Karpas-422 (cell line): ENCODE results near the gene HES5. TPM values are rescaled to one million over a fixed set of nuclear protein-coding genes. Genes with fewer than 3 reads are reported as not detected.

Experiments used
- DNase-seq: peaks from one replicate; pipeline ENCODE4 v3.0.0-alpha.2; 2015
- H2AFZ ChIP-seq: fragments of 200-600 bp; sonication (generic); 2 replicates; pipeline ENCODE4 v1.6.1; 2014; ENCODE audit warnings: antibody characterized with exemption, low read length, mixed read lengths
- H3K27ac ChIP-seq: fragments of 200-600 bp; sonication (generic); 2 replicates; pipeline ENCODE4 v1.5.1; 2014; ENCODE audit warnings: mild to moderate bottlenecking, low read length, moderate library complexity
- H3K27me3 ChIP-seq: fragments of 200-600 bp; sonication (generic); 2 replicates; pipeline ENCODE4 v1.6.1; 2014; ENCODE audit warnings: low read length, mixed read lengths
- H3K36me3 ChIP-seq: fragments of 200-600 bp; sonication (generic); 2 replicates; pipeline ENCODE4 v1.6.1; 2014; ENCODE audit warnings: low read length, mixed read lengths; ENCODE audit not compliant: insufficient read depth
- H3K4me1 ChIP-seq: fragments of 200-600 bp; sonication (generic); 2 replicates; pipeline ENCODE4 v1.6.1; 2014; ENCODE audit warnings: mild to moderate bottlenecking, low read length, mixed read lengths
- H3K4me2 ChIP-seq: fragments of 200-600 bp; sonication (generic); 2 replicates; pipeline ENCODE4 v1.6.1; 2014; ENCODE audit warnings: low read length, low read depth, mild to moderate bottlenecking; ENCODE audit not compliant: poor library complexity, severe bottlenecking
- H3K4me3 ChIP-seq: fragments of 200-600 bp; sonication (generic); 2 replicates; pipeline ENCODE4 v1.5.1; 2014; ENCODE audit warnings: mild to moderate bottlenecking, antibody characterized with exemption, low read length, mixed read lengths
- H3K79me2 ChIP-seq: fragments of 200-600 bp; sonication (generic); 2 replicates; pipeline ENCODE4 v1.6.1; 2014; ENCODE audit warnings: mild to moderate bottlenecking, low read length, mixed read lengths
- H3K9ac ChIP-seq: fragments of 200-600 bp; sonication (generic); 2 replicates; pipeline ENCODE4 v1.6.0; 2014; ENCODE audit warnings: low read length
- H3K9me2 ChIP-seq: fragments of 200-600 bp; sonication (generic), shearing (Covaris generic); replicated peaks from 2 replicates; pipeline ENCODE4 v1.6.0; 2014; ENCODE audit warnings: mild to moderate bottlenecking, low read length, moderate library complexity; ENCODE audit not compliant: insufficient read depth
- H3K9me3 ChIP-seq: fragments of 300-700, 200-600 bp; sonication (generic); 2 replicates; pipeline ENCODE4 v1.6.1; 2014; ENCODE audit warnings: low read length, mixed read lengths
- H4K20me1 ChIP-seq: fragments of 200-600 bp; sonication (generic); 2 replicates; pipeline ENCODE4 v1.6.1; 2014; ENCODE audit warnings: mild to moderate bottlenecking, antibody characterized with exemption, low read length, low read depth; ENCODE audit not compliant: insufficient read depth
- total RNA-seq: library from RNA; depleted of rRNA; stranded (reverse); fragments of >200 nt; shearing (Covaris generic); gene quantifications from 2 replicates; pipeline ENCODE4 v1.2.3, GENCODE V29; 2014; ENCODE audit warnings: low replicate concordance

HES5 gene
- total RNA-seq, 1 experiment from 2014 or later, result not detected

DNA sequence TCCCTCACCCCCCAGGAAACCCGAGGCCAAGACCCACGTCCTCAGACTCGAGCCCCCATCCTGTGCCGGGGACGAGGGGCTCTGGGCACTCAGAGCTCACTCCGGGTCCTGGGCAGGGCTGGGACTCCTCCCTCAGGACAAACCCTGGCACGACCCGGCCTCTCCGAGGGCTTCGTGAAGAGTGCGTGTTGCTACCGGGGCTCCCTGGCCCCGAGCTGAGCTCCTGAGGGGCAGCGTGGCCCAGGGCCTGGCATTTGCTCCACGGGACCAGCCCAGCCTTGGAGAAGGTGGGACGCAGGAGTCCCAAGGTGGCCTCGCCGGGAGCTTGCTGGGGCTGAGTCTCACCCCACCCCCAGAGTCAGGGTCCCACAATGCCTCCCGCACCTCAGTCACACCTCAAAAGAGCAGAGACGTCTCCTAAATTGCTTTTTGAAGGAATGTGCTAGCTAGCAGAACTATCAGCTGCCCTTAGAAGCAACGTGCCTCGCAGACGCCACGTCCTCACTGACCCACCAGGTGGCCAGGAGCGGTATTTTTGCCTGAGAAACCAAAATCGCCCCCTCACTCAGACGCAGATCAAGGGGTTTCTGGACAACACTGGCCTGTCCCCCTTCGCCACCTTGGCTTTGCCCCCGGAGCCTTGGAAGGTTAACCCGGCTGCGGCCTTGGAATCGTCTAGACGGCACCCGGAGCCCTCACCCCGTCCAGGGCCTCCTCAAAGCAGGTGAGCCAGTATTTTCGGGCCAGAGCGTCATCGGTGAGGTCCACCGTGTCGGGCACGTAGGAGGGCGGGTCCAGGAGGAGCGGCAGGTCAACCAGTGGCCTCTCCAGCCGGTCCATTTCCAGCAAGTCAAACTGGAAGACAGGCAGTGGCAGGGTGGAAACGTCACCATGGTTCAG lies 14.9 kb downstream of the HES5 start:
- DNase-seq, result no peak
- H3K9me3 ChIP-seq, result no peaks in the 10 kb centered on the region
- H3K27ac ChIP-seq, result no peak overlapping the region
- no peaks in the 10 kb centered on the region for H3K27me3 ChIP-seq
- H2AFZ ChIP-seq, result no peak overlapping the region
- no peaks in the 10 kb centered on the region for H3K79me2 ChIP-seq
- no peaks in the 10 kb centered on the region for H4K20me1 ChIP-seq
- no peaks in the 10 kb centered on the region for H3K9me2 ChIP-seq
- no peak overlapping the region for H3K4me2 ChIP-seq
- no peak overlapping the region for H3K9ac ChIP-seq
- H3K4me3 ChIP-seq, result no peak overlapping the region
- no peaks in the 10 kb centered on the region for H3K4me1 ChIP-seq
- peaks cover 5% of the 10 kb centered on the region; the same call in 1 of the 2 replicates for H3K36me3 ChIP-seq

GRCh38 chr1:2513939-2514652 lies 16.0 kb downstream of the HES5 start:
- H3K4me2 ChIP-seq, result no peak overlapping the region
- DNase-seq, result no peak

DNA sequence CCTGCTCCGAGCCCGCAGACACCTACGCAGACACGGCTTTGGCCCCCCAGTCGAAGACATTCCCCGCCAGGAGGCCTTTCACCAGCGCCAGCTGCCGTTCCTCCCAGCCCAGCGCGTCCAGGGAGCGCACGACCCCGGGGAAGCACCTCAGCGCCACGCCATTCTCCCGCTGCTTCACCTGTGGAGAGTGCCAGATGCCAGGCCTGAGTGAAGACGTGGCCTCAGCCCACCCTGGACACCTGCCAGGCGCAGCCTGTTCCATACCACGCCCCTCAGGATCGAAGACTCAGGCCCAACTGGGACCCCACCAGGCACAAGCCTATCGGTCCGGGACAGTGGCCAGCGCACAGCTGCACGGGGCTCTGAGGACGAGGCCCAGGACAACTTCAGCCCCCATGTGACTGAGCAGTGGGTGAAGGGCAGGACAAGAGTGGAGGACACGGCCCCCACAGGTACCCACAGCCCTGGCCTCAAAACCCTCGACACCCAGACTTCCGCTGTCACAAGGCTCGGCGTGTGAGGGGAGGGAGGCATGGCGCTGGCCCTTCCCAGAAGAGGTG lies 17.1 kb downstream of the HES5 start:
- Histone ChIP-seq H3K79me2 (no peaks in the 10 kb centered on the region), H2AFZ (no peak overlapping the region), H3K27me3 (no peaks in the 10 kb centered on the region), H3K4me1 (no peaks in the 10 kb centered on the region), H3K9ac (no peak overlapping the region), H3K27ac (no peak overlapping the region), H3K9me3 (no peaks in the 10 kb centered on the region), H3K9me2 (no peaks in the 10 kb centered on the region), H4K20me1 (no peaks in the 10 kb centered on the region), H3K4me3 (no peak overlapping the region), H3K36me3 (peaks cover 3% of the 10 kb centered on the region; the same call in 1 of the 2 replicates), H3K4me2 (no peak overlapping the region)
- DNase-seq, result no peak

More at GRCh38 chr1:2513939-2514652, 16.0 kb downstream of the HES5 start:
- Histone ChIP-seq H3K9ac (no peak overlapping the region), H3K79me2 (no peaks in the 10 kb centered on the region), H3K27ac (no peak overlapping the region), H3K4me1 (no peaks in the 10 kb centered on the region), H3K36me3 (peaks cover 5% of the 10 kb centered on the region; the same call in 1 of the 2 replicates), H3K9me3 (no peaks in the 10 kb centered on the region), H2AFZ (no peak overlapping the region), H4K20me1 (no peaks in the 10 kb centered on the region), H3K9me2 (no peaks in the 10 kb centered on the region), H3K4me3 (no peak overlapping the region), H3K27me3 (no peaks in the 10 kb centered on the region)

- H3K4me1 ChIP-seq, result no peaks in the 10 kb centered on the region
- H3K9me3 ChIP-seq, result no peaks in the 10 kb centered on the region
- no peak for DNase-seq
- no peak overlapping the region for H3K27ac ChIP-seq
- H3K9me2 ChIP-seq, result no peaks in the 10 kb centered on the region
- peaks cover 9% of the 10 kb centered on the region; the same call in 1 of the 2 replicates for H4K20me1 ChIP-seq
- no peak overlapping the region for H3K4me2 ChIP-seq
- no peak overlapping the region for H3K9ac ChIP-seq
- no peak overlapping the region for H3K4me3 ChIP-seq
- H3K27me3 ChIP-seq, result no peaks in the 10 kb centered on the region
- no peaks in the 10 kb centered on the region for H3K79me2 ChIP-seq
- H2AFZ ChIP-seq, result no peak overlapping the region
- no peaks in the 10 kb centered on the region for H3K36me3 ChIP-seq
Observed at GRCh38 chr1:2510366-2511155, 19.5 kb downstream of the HES5 start.

DNA sequence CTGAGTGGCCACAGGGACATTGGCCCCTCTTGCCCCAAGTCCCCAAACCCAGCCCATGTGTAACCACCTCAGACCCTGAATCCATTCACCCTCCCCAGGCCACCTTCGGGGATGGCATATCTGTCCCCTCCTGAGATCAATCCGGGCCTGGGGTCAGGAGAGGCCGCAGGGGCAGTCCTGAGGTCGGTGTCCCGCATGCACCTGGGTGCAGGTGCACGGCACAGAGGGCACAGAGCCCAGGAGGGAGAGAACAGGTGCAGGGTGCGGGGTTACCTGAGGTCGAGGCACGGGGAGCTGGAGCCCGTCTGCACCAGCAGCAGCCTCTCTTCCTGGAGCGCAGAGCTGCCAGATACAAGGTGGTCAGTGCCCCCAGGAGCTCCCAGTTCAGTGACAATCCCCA lies 20.5 kb downstream of the HES5 start:
- Histone ChIP-seq H3K9me2 (no peaks in the 10 kb centered on the region), H3K4me2 (no peak overlapping the region), H3K9ac (no peak overlapping the region), H2AFZ (no peak overlapping the region), H4K20me1 (peaks cover 9% of the 10 kb centered on the region; the same call in 1 of the 2 replicates), H3K27ac (no peak overlapping the region), H3K4me3 (no peak overlapping the region), H3K9me3 (no peaks in the 10 kb centered on the region), H3K4me1 (no peaks in the 10 kb centered on the region), H3K27me3 (no peaks in the 10 kb centered on the region), H3K79me2 (no peaks in the 10 kb centered on the region), H3K36me3 (no peaks in the 10 kb centered on the region)
- no peak for DNase-seq

DNA sequence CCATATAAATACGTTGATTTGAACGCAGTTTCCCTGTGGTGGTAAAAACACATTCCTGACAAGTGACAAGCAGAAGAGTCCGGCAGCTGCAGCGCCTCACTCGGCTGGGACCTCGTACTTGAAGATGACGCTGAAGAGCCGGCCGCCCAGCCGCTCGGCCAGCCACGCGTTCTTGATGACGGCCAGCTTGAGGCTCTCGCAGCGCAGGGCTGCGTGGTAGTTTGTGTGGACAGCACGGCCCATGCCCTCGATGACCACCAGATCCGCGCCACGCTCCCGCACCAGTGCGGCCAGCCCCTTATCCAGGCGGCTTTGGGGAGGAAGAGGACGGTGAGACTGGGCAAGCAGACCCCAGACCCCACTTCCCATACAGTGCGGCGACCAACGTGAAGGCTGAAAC lies 21.3 kb downstream of the HES5 start:
- H3K79me2 ChIP-seq, result no peaks in the 10 kb centered on the region
- no peaks in the 10 kb centered on the region for H3K36me3 ChIP-seq
- peaks cover 9% of the 10 kb centered on the region; the same call in 1 of the 2 replicates for H4K20me1 ChIP-seq
- H3K9me2 ChIP-seq, result no peaks in the 10 kb centered on the region
- H3K27me3 ChIP-seq, result no peaks in the 10 kb centered on the region
- no peak for DNase-seq
- H2AFZ ChIP-seq, result no peak overlapping the region
- H3K27ac ChIP-seq, result no peak overlapping the region
- no peak overlapping the region for H3K4me3 ChIP-seq
- no peak overlapping the region for H3K9ac ChIP-seq
- no peaks in the 10 kb centered on the region for H3K4me1 ChIP-seq
- no peaks in the 10 kb centered on the region for H3K9me3 ChIP-seq
- no peak overlapping the region for H3K4me2 ChIP-seq

DNA sequence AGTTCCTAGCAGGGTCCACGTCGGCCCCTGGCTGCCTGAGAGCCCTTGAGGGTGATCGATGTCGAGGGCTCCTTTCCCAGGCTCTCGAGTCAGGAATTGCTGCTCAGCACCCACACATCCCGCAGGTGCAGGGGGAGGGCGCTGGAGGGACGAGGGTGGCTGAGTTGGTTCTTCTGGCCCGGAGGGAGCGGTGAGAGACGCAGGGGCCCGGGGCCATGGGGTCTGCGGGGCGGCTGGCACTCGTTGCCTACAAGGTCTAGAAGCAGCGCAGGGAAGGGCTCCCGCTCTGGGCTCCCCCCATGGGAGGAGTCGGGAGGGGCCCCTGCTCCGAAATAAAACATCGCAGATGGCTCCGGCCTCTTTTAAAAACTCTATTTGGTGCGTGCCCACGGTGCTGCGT lies 21.9 kb downstream of the HES5 start:
- H3K4me3 ChIP-seq, result no peak overlapping the region
- no peak overlapping the region for H3K9ac ChIP-seq
- peaks cover 9% of the 10 kb centered on the region; the same call in 1 of the 2 replicates for H4K20me1 ChIP-seq
- no peak for DNase-seq
- H3K4me1 ChIP-seq, result no peaks in the 10 kb centered on the region
- H3K9me2 ChIP-seq, result no peaks in the 10 kb centered on the region
- no peak overlapping the region for H2AFZ ChIP-seq
- no peak overlapping the region for H3K4me2 ChIP-seq
- no peaks in the 10 kb centered on the region for H3K27me3 ChIP-seq
- H3K9me3 ChIP-seq, result no peaks in the 10 kb centered on the region
- no peaks in the 10 kb centered on the region for H3K79me2 ChIP-seq
- no peaks in the 10 kb centered on the region for H3K36me3 ChIP-seq
- no peak overlapping the region for H3K27ac ChIP-seq
